GM23338 (cell line): ENCODE measurements around the gene HMGN4. TPM values are rescaled to one million over a fixed set of nuclear protein-coding genes. Genes with fewer than 3 reads are reported as not detected.
A peak's percentile ranks its signal among the peaks of the same experiment; 100 is the strongest.

Experiments
- ATAC-seq: fragments of 200-7000 bp; cut with Tn5 transposase; 3 replicates; pipeline ENCODE4 v1.9.1; 2020
- DNase-seq: peaks from one replicate; pipeline ENCODE4 v3.0.0-alpha.2; 2015; ENCODE audit warnings: low spot score
- H2AFZ ChIP-seq: fragments of 200-600 bp; sonication (generic); 2 replicates; pipeline ENCODE4 v1.8.0; 2016; ENCODE audit warnings: antibody characterized with exemption, mild to moderate bottlenecking, moderate library complexity
- H3F3A ChIP-seq: fragments of 200-600 bp; sonication (generic); replicated peaks from 2 replicates; pipeline ENCODE4 v1.8.0; 2017; ENCODE audit warnings: antibody characterized with exemption, mixed run types, low read depth
- H3K27ac ChIP-seq: fragments of 200-600 bp; sonication (generic); 2 replicates; pipeline ENCODE4 v1.6.1; 2016; ENCODE audit warnings: low read depth
- H3K27me3 ChIP-seq: fragments of 200-600 bp; sonication (generic); 2 replicates; pipeline ENCODE4 v1.8.0; 2016; ENCODE audit warnings: mild to moderate bottlenecking, mixed run types, moderate library complexity; ENCODE audit not compliant: insufficient read depth
- H3K36me3 ChIP-seq: fragments of 200-600 bp; sonication (generic); 2 replicates; pipeline ENCODE4 v1.8.0; 2016; ENCODE audit warnings: mild to moderate bottlenecking; ENCODE audit not compliant: insufficient read depth
- H3K4me1 ChIP-seq: fragments of 200-600 bp; sonication (generic); 2 replicates; pipeline ENCODE4 v1.8.0; 2016; ENCODE audit warnings: mild to moderate bottlenecking, moderate library complexity; ENCODE audit not compliant: insufficient read depth
- H3K4me2 ChIP-seq: fragments of 200-600 bp; sonication (generic); 2 replicates; pipeline ENCODE4 v1.7.1; 2017; ENCODE audit warnings: mixed run types
- H3K4me3 ChIP-seq: fragments of 200-600 bp; sonication (generic); 2 replicates; pipeline ENCODE4 v1.6.1; 2016; ENCODE audit warnings: mixed run types
- H3K79me2 ChIP-seq: fragments of 200-600 bp; sonication (generic); replicated peaks from 2 replicates; pipeline ENCODE4 v1.8.0; 2017; ENCODE audit warnings: mild to moderate bottlenecking; ENCODE audit not compliant: insufficient read depth
- H3K9me2 ChIP-seq: fragments of 200-600 bp; sonication (generic); 2 replicates; pipeline ENCODE4 v1.8.0; 2017; ENCODE audit not compliant: insufficient read depth
- H4K20me1 ChIP-seq: fragments of 200-600 bp; sonication (generic); replicated peaks from 2 replicates; pipeline ENCODE4 v1.8.0; 2017; ENCODE audit warnings: mild to moderate bottlenecking; ENCODE audit not compliant: insufficient read depth
- H3K27ac Mint-ChIP-seq: 2 replicates; pipeline ENCODE4 v1.8.0; 2020; ENCODE audit warnings: inconsistent platforms, mild to moderate bottlenecking, moderate library complexity, mixed read lengths
- H3K27me3 Mint-ChIP-seq: 3 replicates; pipeline ENCODE4 v1.8.0; 2022; ENCODE audit warnings: low read depth, mild to moderate bottlenecking, moderate library complexity, mixed read lengths, inconsistent platforms; ENCODE audit not compliant: insufficient read depth, poor library complexity
- H3K36me3 Mint-ChIP-seq: 3 replicates; pipeline ENCODE4 v1.8.0; 2021; ENCODE audit warnings: low read depth, mild to moderate bottlenecking, inconsistent platforms, moderate library complexity, mixed read lengths
- H3K4me1 Mint-ChIP-seq: 3 replicates; pipeline ENCODE4 v1.8.0; 2020; ENCODE audit warnings: mild to moderate bottlenecking, inconsistent platforms, mixed read lengths
- H3K4me3 Mint-ChIP-seq: 3 replicates; pipeline ENCODE4 v1.8.0; 2021; ENCODE audit warnings: moderate library complexity, mild to moderate bottlenecking, inconsistent platforms, mixed read lengths
- H3K9me3 Mint-ChIP-seq: 3 replicates; pipeline ENCODE4 v1.8.0; 2020; ENCODE audit warnings: moderate library complexity, mild to moderate bottlenecking, inconsistent platforms, mixed read lengths
- CREB1 ChIP-seq: fragments of 250-450 bp; sonication (Bioruptor Pico); IDR thresholded peaks from 2 replicates; pipeline ENCODE4 v1.5.0; 2020; ENCODE audit warnings: low read depth, mild to moderate bottlenecking, moderate library complexity
- NANOG ChIP-seq: IDR thresholded peaks from 2 replicates; pipeline ENCODE4 v1.6.1; 2016; ENCODE audit warnings: antibody characterized with exemption, borderline replicate concordance
- polyA plus RNA-seq: library from polyadenylated mRNA; unstranded; fragments of >200 nt; fragmentation: Nextera tagmentation; extraction: Ambion mirVana; gene quantifications from 2 replicates; pipeline ENCODE4 v1.2.1, GENCODE V29; 2016
- total RNA-seq: library from RNA; depleted of rRNA; stranded (reverse); fragments of >200 nt; shearing (Covaris generic); gene quantifications from 2 replicates; pipeline ENCODE4 v1.2.3, GENCODE V29; 2014
- TF ChIP-seq, protein P1 (sequence below), 2 experiments: fragments of 200-600 bp in 1 of 2; sonication (generic) in 1 of 2; conservative IDR thresholded peaks; 2 replicates each; pipeline versions ENCODE4 v1.5.1 to v1.6.1; 2016 to 2017; ENCODE audit warnings: antibody characterized with exemption in 2 of 2, low read depth in 2 of 2, mild to moderate bottlenecking in 2 of 2, moderate library complexity in 1 of 2
- TF ChIP-seq, protein P2 (sequence below): fragments of 250-450 bp; sonication (Bioruptor Pico); IDR thresholded peaks from 2 replicates; pipeline ENCODE4 v1.5.0; 2020; ENCODE audit warnings: mild to moderate bottlenecking, moderate library complexity

The HMGN4 gene
- total and polyA plus RNA-seq, 2 experiments from 2014 or later = 35.3 to 91.4 TPM

DNA sequence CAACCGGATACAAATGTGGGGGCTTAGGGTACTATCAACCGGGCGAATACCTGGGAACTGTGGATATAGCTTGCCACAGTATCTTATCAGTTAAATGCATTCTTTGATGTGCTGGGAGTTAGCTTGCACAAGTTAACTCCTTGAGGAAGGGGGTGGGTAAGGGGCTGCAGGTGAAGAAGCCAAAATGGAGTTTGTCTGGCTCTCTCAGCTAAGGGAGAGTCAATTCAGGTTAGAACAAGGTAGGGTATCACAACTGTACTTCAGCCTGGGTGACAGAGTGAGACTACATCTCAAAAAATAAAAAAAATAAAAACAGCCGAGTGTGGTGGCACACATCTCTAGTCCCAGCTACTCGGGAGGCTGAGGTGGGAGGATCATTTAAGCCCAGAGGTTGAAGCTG is 46.6 kb upstream of the HMGN4 start (continued):
- TF ChIP-seq, protein P1, sequence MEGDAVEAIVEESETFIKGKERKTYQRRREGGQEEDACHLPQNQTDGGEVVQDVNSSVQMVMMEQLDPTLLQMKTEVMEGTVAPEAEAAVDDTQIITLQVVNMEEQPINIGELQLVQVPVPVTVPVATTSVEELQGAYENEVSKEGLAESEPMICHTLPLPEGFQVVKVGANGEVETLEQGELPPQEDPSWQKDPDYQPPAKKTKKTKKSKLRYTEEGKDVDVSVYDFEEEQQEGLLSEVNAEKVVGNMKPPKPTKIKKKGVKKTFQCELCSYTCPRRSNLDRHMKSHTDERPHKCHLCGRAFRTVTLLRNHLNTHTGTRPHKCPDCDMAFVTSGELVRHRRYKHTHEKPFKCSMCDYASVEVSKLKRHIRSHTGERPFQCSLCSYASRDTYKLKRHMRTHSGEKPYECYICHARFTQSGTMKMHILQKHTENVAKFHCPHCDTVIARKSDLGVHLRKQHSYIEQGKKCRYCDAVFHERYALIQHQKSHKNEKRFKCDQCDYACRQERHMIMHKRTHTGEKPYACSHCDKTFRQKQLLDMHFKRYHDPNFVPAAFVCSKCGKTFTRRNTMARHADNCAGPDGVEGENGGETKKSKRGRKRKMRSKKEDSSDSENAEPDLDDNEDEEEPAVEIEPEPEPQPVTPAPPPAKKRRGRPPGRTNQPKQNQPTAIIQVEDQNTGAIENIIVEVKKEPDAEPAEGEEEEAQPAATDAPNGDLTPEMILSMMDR (conservative IDR thresholded peaks at IDR 0.05; ENCODE audit: low read depth in 2 of 2) = no peak
- no peak for TF ChIP-seq NANOG
- TF ChIP-seq, protein P2, sequence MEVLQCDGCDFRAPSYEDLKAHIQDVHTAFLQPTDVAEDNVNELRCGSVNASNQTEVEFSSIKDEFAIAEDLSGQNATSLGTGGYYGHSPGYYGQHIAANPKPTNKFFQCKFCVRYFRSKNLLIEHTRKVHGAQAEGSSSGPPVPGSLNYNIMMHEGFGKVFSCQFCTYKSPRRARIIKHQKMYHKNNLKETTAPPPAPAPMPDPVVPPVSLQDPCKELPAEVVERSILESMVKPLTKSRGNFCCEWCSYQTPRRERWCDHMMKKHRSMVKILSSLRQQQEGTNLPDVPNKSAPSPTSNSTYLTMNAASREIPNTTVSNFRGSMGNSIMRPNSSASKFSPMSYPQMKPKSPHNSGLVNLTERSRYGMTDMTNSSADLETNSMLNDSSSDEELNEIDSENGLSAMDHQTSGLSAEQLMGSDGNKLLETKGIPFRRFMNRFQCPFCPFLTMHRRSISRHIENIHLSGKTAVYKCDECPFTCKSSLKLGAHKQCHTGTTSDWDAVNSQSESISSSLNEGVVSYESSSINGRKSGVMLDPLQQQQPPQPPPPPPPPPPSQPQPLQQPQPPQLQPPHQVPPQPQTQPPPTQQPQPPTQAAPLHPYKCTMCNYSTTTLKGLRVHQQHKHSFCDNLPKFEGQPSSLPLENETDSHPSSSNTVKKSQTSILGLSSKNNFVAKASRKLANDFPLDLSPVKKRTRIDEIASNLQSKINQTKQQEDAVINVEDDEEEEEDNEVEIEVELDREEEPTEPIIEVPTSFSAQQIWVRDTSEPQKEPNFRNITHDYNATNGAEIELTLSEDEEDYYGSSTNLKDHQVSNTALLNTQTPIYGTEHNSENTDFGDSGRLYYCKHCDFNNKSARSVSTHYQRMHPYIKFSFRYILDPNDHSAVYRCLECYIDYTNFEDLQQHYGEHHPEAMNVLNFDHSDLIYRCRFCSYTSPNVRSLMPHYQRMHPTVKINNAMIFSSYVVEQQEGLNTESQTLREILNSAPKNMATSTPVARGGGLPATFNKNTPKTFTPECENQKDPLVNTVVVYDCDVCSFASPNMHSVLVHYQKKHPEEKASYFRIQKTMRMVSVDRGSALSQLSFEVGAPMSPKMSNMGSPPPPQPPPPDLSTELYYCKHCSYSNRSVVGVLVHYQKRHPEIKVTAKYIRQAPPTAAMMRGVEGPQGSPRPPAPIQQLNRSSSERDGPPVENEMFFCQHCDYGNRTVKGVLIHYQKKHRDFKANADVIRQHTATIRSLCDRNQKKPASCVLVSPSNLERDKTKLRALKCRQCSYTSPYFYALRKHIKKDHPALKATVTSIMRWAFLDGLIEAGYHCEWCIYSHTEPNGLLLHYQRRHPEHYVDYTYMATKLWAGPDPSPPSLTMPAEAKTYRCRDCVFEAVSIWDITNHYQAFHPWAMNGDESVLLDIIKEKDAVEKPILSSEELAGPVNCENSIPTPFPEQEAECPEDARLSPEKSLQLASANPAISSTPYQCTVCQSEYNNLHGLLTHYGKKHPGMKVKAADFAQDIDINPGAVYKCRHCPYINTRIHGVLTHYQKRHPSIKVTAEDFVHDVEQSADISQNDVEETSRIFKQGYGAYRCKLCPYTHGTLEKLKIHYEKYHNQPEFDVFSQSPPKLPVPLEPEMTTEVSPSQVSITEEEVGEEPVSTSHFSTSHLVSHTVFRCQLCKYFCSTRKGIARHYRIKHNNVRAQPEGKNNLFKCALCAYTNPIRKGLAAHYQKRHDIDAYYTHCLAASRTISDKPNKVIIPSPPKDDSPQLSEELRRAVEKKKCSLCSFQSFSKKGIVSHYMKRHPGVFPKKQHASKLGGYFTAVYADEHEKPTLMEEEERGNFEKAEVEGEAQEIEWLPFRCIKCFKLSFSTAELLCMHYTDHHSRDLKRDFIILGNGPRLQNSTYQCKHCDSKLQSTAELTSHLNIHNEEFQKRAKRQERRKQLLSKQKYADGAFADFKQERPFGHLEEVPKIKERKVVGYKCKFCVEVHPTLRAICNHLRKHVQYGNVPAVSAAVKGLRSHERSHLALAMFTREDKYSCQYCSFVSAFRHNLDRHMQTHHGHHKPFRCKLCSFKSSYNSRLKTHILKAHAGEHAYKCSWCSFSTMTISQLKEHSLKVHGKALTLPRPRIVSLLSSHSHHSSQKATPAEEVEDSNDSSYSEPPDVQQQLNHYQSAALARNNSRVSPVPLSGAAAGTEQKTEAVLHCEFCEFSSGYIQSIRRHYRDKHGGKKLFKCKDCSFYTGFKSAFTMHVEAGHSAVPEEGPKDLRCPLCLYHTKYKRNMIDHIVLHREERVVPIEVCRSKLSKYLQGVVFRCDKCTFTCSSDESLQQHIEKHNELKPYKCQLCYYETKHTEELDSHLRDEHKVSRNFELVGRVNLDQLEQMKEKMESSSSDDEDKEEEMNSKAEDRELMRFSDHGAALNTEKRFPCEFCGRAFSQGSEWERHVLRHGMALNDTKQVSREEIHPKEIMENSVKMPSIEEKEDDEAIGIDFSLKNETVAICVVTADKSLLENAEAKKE (CRISPR knock-in tag) = no peak

DNA sequence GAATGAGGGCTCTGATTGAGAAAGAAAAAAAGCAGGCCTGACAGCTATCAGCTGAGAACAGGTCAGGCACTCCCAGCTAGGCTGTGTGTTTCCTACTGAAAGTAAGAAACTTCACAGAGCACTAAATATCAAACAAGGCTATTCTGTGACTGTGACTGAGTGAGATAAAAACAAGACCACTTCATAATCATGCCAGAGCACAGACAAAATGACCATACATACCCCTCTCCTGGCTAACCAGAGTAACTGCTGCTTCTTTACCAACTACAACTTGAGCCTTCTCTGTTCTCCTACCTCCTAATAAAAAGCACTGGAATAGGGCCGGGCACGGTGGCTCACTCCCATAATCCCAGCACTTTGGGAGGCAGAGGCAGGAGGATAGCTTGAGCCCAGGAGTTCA is 44.9 kb upstream of the HMGN4 start:
- TF ChIP-seq, protein P1 (conservative IDR thresholded peaks at IDR 0.05; ENCODE audit: low read depth in 2 of 2) = peak in 1 of 2 experiments; percentile 33; a peak in 1 of 4 replicates
- no peak for TF ChIP-seq CREB1 (CRISPR knock-in tag)
- no peak overlapping the region for H3K4me2 ChIP-seq
- no peak overlapping the region for H3K27ac Mint-ChIP-seq
- H4K20me1 ChIP-seq = no peaks in the 10 kb centered on the region
- no peaks in the 10 kb centered on the region for H3K36me3 ChIP-seq
- H3K9me3 Mint-ChIP-seq = no peaks in the 10 kb centered on the region
- H3K79me2 ChIP-seq = no peaks in the 10 kb centered on the region
- no peaks in the 10 kb centered on the region for H3F3A ChIP-seq
- no peaks in the 10 kb centered on the region for H3K4me1 Mint-ChIP-seq
- no peak overlapping the region for H3K4me3 ChIP-seq
- no peak overlapping the region for H3K27ac ChIP-seq
- no peaks in the 10 kb centered on the region for H3K27me3 ChIP-seq
- H2AFZ ChIP-seq = no peak overlapping the region
- H3K4me1 ChIP-seq = no peaks in the 10 kb centered on the region
- no peaks in the 10 kb centered on the region for H3K27me3 Mint-ChIP-seq
- H3K36me3 Mint-ChIP-seq = no peaks in the 10 kb centered on the region
- ATAC-seq (peak; percentile 85), DNase-seq (peak; percentile 39)
- H3K9me2 ChIP-seq = 0 out of 2 replicates have a peak, but pooled peaks cover 5% of the 10 kb centered on the region
- H3K4me3 Mint-ChIP-seq = no peak overlapping the region
